HepG2 (cell line): ENCODE results near the gene DRC7.

ENCODE experiments used
- CTCF ChIP-seq: sonication (generic); formaldehyde crosslinking; IDR thresholded peaks from 2 replicates; pipeline ENCODE4 v1.5.0; 2020; ENCODE audit warnings: mild to moderate bottlenecking, missing genetic modification reagents, moderate library complexity
- ERF ChIP-seq: IDR thresholded peaks from 2 replicates; pipeline ENCODE4 v1.6.1; 2018; ENCODE audit warnings: missing biosample characterization, missing genetic modification reagents
- KDM6A ChIP-seq: IDR thresholded peaks from 2 replicates; pipeline ENCODE4 v1.6.1; 2016; ENCODE audit warnings: low read depth
- NKX3-1 ChIP-seq: sonication (generic); formaldehyde crosslinking; IDR thresholded peaks from 2 replicates; pipeline ENCODE4 v1.5.0; 2020; ENCODE audit warnings: missing genetic modification reagents
- PLSCR1 ChIP-seq: sonication (generic); formaldehyde crosslinking; IDR thresholded peaks from 2 replicates; pipeline ENCODE4 v1.5.0; 2020; ENCODE audit warnings: missing genetic modification reagents, mild to moderate bottlenecking, borderline replicate concordance
- RBM22 ChIP-seq: fragments of 200-400 bp; formaldehyde crosslinking; optimal IDR thresholded peaks from 2 replicates; pipeline ENCODE3; 2017; ENCODE audit warnings: mild to moderate bottlenecking, low read length, moderate library complexity
- RNF2 ChIP-seq: fragments of 450-650 bp; conservative IDR thresholded peaks from 2 replicates; pipeline ENCODE4 v1.6.1; 2016; ENCODE audit warnings: low read depth
- ZBTB33 ChIP-seq: sonication (generic); formaldehyde crosslinking; IDR thresholded peaks from 2 replicates; pipeline ENCODE4 v1.4.0; 2020; ENCODE audit warnings: missing genetic modification reagents
- ZEB1 ChIP-seq: IDR thresholded peaks from 2 replicates; pipeline ENCODE4 v1.6.1; 2012; ENCODE audit warnings: mild to moderate bottlenecking, low read depth, inconsistent platforms; ENCODE audit not compliant: insufficient replicate concordance
- ZFP37 ChIP-seq: sonication (generic); formaldehyde crosslinking; IDR thresholded peaks from 2 replicates; pipeline ENCODE4 v1.4.0; 2020; ENCODE audit warnings: missing genetic modification reagents, borderline replicate concordance
- ZNF414 ChIP-seq: sonication (generic); formaldehyde crosslinking; IDR thresholded peaks from 2 replicates; pipeline ENCODE4 v1.5.0; 2020; ENCODE audit warnings: missing genetic modification reagents
- ZNF607 ChIP-seq: sonication (generic); formaldehyde crosslinking; IDR thresholded peaks from 2 replicates; pipeline ENCODE4 v1.5.1; 2020; ENCODE audit warnings: missing genetic modification reagents, mild to moderate bottlenecking, borderline replicate concordance

- TF ChIP-seq RNF2, result no peak
- no peak for TF ChIP-seq ZBTB33 (CRISPR knock-in tag)
- no peak for TF ChIP-seq CTCF (CRISPR knock-in tag)
- TF ChIP-seq ERF (CRISPR knock-in tag), result no peak
- TF ChIP-seq PLSCR1, result no peak
- TF ChIP-seq RBM22, result no peak
- TF ChIP-seq ZFP37 (CRISPR knock-in tag), result no peak
- no peak for TF ChIP-seq NKX3-1 (CRISPR knock-in tag)
- no peak for TF ChIP-seq ZNF414 (CRISPR knock-in tag)
- TF ChIP-seq KDM6A (CRISPR knock-in tag), result no peak
- no peak for TF ChIP-seq ZNF607 (CRISPR knock-in tag)
- no peak for TF ChIP-seq ZEB1
Observed at GRCh38 chr16:57663436-57663835, 31.2 kb upstream of the DRC7 start.
